HG02642 (cell line): ENCODE measurements around the gene ITGB4.

Experiments used
- ATAC-seq: cut with Tn5 transposase; IDR thresholded peaks from one replicate; pipeline ENCODE4 v1.9.1; 2021; ENCODE audit warnings: mild to moderate bottlenecking; ENCODE audit not compliant: unreplicated experiment, poor library complexity

The ITGB4 gene

GRCh38 chr17:75783069-75783783 lies 62.0 kb downstream of the ITGB4 start:
- ATAC-seq: no peak

- ATAC-seq: peak; percentile 0
Measured at GRCh38 chr17:75783803-75784472, 62.7 kb downstream of the ITGB4 start.

- peak; percentile 65 for ATAC-seq
Measured at GRCh38 chr17:75784473-75785015, 63.3 kb downstream of the ITGB4 start, which contains the start of gene UNK. TSS of gene UNK (plus strand) at chr17:75784806. CDS start at chr17:75784881, 75 bp downstream.

- peak; percentile 72 for ATAC-seq
Measured at GRCh38 chr17:75785016-75785890, 64.0 kb downstream of the ITGB4 start.

GRCh38 chr17:75791254-75791653 lies 70.0 kb downstream of the ITGB4 start:
- no peak for ATAC-seq

- ATAC-seq: no peak
Measured at GRCh38 chr17:75793460-75793859, 72.2 kb downstream of the ITGB4 start.

GRCh38 chr17:75795820-75796607 lies 74.8 kb downstream of the ITGB4 start:
- ATAC-seq: no peak

GRCh38 chr17:75799402-75799801 lies 78.1 kb downstream of the ITGB4 start:
- ATAC-seq: no peak

- no peak for ATAC-seq
Measured at GRCh38 chr17:75803883-75804282, 82.6 kb downstream of the ITGB4 start.

- ATAC-seq: no peak
Measured at GRCh38 chr17:75806822-75807500, 85.7 kb downstream of the ITGB4 start.
